Measurements from ENCODE around the gene SHOX. TPM values are rescaled to one million over a fixed set of nuclear protein-coding genes. Genes with fewer than 3 reads are reported as not detected.

The SHOX gene
- not detected in 2 replicates for total RNA-seq (2022)
- not detected for Bru-seq, nascent RNA
- not detected for BruChase-seq, experiment 1, labeled RNA remaining after a 2-hour chase
- not detected for BruChase-seq, experiment 2, labeled RNA remaining after a 6-hour chase
- long read RNA-seq: 0 reads

GRCh38 chrX:630612-631496 lies at the start of gene SHOX:
Gene SHOX, plus strand, starts transcription at chrX:630791. Its CDS starts 107 bp downstream, at chrX:630898.
- H3K27ac Mint-ChIP-seq (ENCODE audit: unreplicated experiment): no peak within 1 kb of the TSS

DNA sequence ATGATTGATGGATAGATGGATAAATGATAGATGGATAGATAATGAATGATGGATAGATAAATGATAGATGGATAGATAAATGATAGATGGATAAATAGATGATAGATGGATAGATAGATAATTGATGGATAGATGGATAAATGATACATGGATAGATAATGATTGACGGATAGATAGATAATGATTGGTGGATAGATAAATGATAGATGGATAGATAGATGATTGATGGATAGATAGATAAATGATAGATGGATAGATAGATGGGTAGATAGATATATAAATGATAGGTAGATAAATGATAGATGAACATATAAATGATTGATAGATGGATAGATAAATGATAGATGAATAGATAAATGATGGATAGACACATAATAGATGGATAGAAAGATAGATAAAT lies 49.5 kb upstream of the SHOX start:
- intact Hi-C loops (cut with micrococcal nuclease; ENCODE audit: unreplicated experiment): no loop called here

More at GRCh38 chrX:630612-631496, at the start of gene SHOX:
- Histone ChIP-seq H3K4me3 (ENCODE audit: low read depth, low read length) (no peak within 1 kb of the TSS), H3K36me3 (ENCODE audit: control insufficient read depth, insufficient read depth, low read length) (no peaks in the 10 kb centered on the region), H3K4me1 (no peaks in the 10 kb centered on the region), H3K27me3 (replicated peaks; ENCODE audit: control insufficient read depth, insufficient read depth, low read length) (no peaks in the 10 kb centered on the region), H3K9me3 (no peaks in the 10 kb centered on the region)
- ChIA-PET POLR2A (no interaction called here), CTCF (no interaction called here)
- peaks cover 20% of the 10 kb centered on the region for H3K27me3 Mint-ChIP-seq (ENCODE audit: insufficient read depth, unreplicated experiment)
- intact Hi-C loops (cut with micrococcal nuclease; ENCODE audit: unreplicated experiment): no loop called here
- no TSS peak for BruUV-seq (replicated peaks)
- H3K9me3 Mint-ChIP-seq (ENCODE audit: unreplicated experiment): peaks cover 36% of the 10 kb centered on the region
- H3K4me1 Mint-ChIP-seq (ENCODE audit: low read depth, unreplicated experiment): no peaks in the 10 kb centered on the region
- no peak for DNase-seq
- peaks cover 11% of the 10 kb centered on the region for H3K36me3 Mint-ChIP-seq (ENCODE audit: insufficient read depth, unreplicated experiment)
- no peak within 1 kb of the TSS for H3K4me3 Mint-ChIP-seq (ENCODE audit: unreplicated experiment)
- TF ChIP-seq, protein P1, sequence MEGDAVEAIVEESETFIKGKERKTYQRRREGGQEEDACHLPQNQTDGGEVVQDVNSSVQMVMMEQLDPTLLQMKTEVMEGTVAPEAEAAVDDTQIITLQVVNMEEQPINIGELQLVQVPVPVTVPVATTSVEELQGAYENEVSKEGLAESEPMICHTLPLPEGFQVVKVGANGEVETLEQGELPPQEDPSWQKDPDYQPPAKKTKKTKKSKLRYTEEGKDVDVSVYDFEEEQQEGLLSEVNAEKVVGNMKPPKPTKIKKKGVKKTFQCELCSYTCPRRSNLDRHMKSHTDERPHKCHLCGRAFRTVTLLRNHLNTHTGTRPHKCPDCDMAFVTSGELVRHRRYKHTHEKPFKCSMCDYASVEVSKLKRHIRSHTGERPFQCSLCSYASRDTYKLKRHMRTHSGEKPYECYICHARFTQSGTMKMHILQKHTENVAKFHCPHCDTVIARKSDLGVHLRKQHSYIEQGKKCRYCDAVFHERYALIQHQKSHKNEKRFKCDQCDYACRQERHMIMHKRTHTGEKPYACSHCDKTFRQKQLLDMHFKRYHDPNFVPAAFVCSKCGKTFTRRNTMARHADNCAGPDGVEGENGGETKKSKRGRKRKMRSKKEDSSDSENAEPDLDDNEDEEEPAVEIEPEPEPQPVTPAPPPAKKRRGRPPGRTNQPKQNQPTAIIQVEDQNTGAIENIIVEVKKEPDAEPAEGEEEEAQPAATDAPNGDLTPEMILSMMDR (IDR thresholded peaks at IDR 0.05; ENCODE audit: insufficient read depth in 1 of 2, low read depth in 1 of 2, low read length in 1 of 2, severe bottlenecking in 1 of 2, unreplicated experiment in 1 of 2): no peak

DNA sequence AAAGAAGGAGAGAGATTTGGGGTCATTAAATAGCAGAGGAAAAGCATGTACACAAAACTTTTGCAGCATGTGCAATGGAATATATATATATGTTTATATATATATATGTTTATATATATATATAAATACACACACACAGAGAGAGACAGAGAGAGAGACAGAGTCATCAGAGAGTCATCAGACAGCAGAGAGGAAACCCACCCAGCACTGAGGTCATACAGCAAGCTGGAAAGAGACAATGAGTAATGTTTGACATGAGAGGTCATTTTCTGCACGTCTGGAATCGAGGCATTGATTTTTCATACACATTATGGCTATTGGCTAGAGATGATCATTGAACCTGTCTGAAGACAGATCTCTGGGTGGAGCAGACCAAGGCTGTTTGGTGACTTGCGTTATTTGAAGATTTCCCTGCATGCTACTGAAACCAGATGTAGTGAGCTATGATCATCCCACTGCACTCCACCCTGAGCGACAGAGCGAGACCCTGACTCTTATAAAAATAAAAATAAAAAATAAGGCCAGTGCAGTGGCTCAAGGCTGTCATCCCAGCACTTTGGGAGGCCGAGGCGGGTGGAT lies 48.8 kb upstream of the SHOX start:
- CTCF ChIA-PET: no interaction called here
- Mint-ChIP-seq H3K9me3 (ENCODE audit: unreplicated experiment) (peaks cover 50% of the 10 kb centered on the region), H3K27me3 (ENCODE audit: insufficient read depth, unreplicated experiment) (peaks cover 3% of the 10 kb centered on the region), H3K4me1 (ENCODE audit: low read depth, unreplicated experiment) (no peaks in the 10 kb centered on the region), H3K4me3 (ENCODE audit: unreplicated experiment) (no peak overlapping the region), H3K27ac (ENCODE audit: unreplicated experiment) (no peak overlapping the region), H3K36me3 (ENCODE audit: insufficient read depth, unreplicated experiment) (no peaks in the 10 kb centered on the region)
- POLR2A ChIA-PET: no interaction called here
- Histone ChIP-seq H3K36me3 (ENCODE audit: control insufficient read depth, insufficient read depth, low read length) (no peaks in the 10 kb centered on the region), H3K9me3 (peaks cover 9% of the 10 kb centered on the region), H3K27me3 (replicated peaks; ENCODE audit: control insufficient read depth, insufficient read depth, low read length) (no peaks in the 10 kb centered on the region), H3K4me3 (ENCODE audit: low read depth, low read length) (no peak overlapping the region), H3K4me1 (no peaks in the 10 kb centered on the region)
- no TSS peak for BruUV-seq (replicated peaks)
- DNase-seq: no peak
- TF ChIP-seq, protein P1 (IDR thresholded peaks at IDR 0.05; ENCODE audit: insufficient read depth in 1 of 2, low read depth in 1 of 2, low read length in 1 of 2, severe bottlenecking in 1 of 2, unreplicated experiment in 1 of 2): no peak
- intact Hi-C loops (cut with micrococcal nuclease; ENCODE audit: unreplicated experiment): no loop called here

More for the DNA sequence above, 49.5 kb upstream of the SHOX start:
- ChIA-PET POLR2A (no interaction called here), CTCF (no interaction called here)
- Histone ChIP-seq H3K9me3 (peaks cover 9% of the 10 kb centered on the region), H3K4me1 (no peaks in the 10 kb centered on the region), H3K4me3 (ENCODE audit: low read depth, low read length) (no peak overlapping the region), H3K36me3 (ENCODE audit: control insufficient read depth, insufficient read depth, low read length) (no peaks in the 10 kb centered on the region), H3K27me3 (replicated peaks; ENCODE audit: control insufficient read depth, insufficient read depth, low read length) (no peaks in the 10 kb centered on the region)
- Mint-ChIP-seq H3K4me3 (ENCODE audit: unreplicated experiment) (no peak overlapping the region), H3K9me3 (ENCODE audit: unreplicated experiment) (peaks cover 52% of the 10 kb centered on the region), H3K27me3 (ENCODE audit: insufficient read depth, unreplicated experiment) (peaks cover 3% of the 10 kb centered on the region), H3K27ac (ENCODE audit: unreplicated experiment) (no peak overlapping the region), H3K4me1 (ENCODE audit: low read depth, unreplicated experiment) (no peaks in the 10 kb centered on the region), H3K36me3 (ENCODE audit: insufficient read depth, unreplicated experiment) (no peaks in the 10 kb centered on the region)
- TF ChIP-seq, protein P1 (IDR thresholded peaks at IDR 0.05; ENCODE audit: insufficient read depth in 1 of 2, low read depth in 1 of 2, low read length in 1 of 2, severe bottlenecking in 1 of 2, unreplicated experiment in 1 of 2): no peak
- BruUV-seq (replicated peaks): no TSS peak
- no peak for DNase-seq

Data from Caco-2 (cell line).